ENCODE results near the gene MAP2K6.

DNA sequence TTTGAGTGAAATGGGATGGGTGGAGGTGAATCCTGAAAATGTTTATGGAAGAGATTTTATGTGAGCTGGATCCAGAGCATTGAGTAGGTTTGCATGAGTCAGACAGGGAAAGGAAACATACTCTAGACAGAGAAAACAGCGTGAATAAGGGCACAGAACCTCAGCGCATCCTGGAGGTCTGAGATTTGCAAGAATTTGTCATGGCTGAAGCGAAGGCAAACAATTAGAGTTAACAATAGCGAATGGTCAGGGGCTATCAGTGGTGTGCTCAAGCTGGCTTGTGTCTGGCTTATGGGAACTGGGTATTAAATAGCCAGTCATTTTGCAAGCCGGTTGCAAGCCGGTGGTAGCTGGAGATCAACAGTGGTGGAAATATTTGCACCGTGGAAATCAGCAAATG, 36.4 kb downstream of the MAP2K6 start:
- TF ChIP-seq, protein P1, sequence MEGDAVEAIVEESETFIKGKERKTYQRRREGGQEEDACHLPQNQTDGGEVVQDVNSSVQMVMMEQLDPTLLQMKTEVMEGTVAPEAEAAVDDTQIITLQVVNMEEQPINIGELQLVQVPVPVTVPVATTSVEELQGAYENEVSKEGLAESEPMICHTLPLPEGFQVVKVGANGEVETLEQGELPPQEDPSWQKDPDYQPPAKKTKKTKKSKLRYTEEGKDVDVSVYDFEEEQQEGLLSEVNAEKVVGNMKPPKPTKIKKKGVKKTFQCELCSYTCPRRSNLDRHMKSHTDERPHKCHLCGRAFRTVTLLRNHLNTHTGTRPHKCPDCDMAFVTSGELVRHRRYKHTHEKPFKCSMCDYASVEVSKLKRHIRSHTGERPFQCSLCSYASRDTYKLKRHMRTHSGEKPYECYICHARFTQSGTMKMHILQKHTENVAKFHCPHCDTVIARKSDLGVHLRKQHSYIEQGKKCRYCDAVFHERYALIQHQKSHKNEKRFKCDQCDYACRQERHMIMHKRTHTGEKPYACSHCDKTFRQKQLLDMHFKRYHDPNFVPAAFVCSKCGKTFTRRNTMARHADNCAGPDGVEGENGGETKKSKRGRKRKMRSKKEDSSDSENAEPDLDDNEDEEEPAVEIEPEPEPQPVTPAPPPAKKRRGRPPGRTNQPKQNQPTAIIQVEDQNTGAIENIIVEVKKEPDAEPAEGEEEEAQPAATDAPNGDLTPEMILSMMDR (IDR thresholded peaks at IDR 0.05): no peak
- TF ChIP-seq POLR2A (IDR thresholded peaks at IDR 0.05): no peak

All from Peyer's patch (tissue), 4 donors.